ENCODE measurements around the gene P2RY8. TPM values are rescaled to one million over a fixed set of nuclear protein-coding genes. Genes with fewer than 3 reads are reported as not detected.
"Not testable (repeated sequence)": the region's sequence is repeated elsewhere in the genome, so short reads cannot be mapped to it uniquely, and the experiment has no call there.

P2RY8 gene
- total RNA-seq, 1 donor from 2014 or later = 0.17 TPM

- DNase-seq = no peak
Observed at GRCh38 chrX:1485033-1485432, 52.0 kb downstream of the P2RY8 start.

GRCh38 chrX:1484638-1485019 is 52.4 kb downstream of the P2RY8 start:
- no peak for DNase-seq

GRCh38 chrX:1483843-1484637 is 52.9 kb downstream of the P2RY8 start:
- no peak for DNase-seq

- not testable (repeated sequence) for DNase-seq
Observed at GRCh38 chrX:1482530-1482928, 54.5 kb downstream of the P2RY8 start.

GRCh38 chrX:1481636-1482529 is 55.1 kb downstream of the P2RY8 start:
- DNase-seq = peak; percentile 90

GRCh38 chrX:1480082-1480785 is 56.8 kb downstream of the P2RY8 start:
- DNase-seq = peak; percentile 58

GRCh38 chrX:1477801-1478458 is 59.1 kb downstream of the P2RY8 start:
- DNase-seq = no peak

GRCh38 chrX:1477229-1477628 is 59.8 kb downstream of the P2RY8 start:
- DNase-seq = no peak

GRCh38 chrX:1476682-1477081 is 60.3 kb downstream of the P2RY8 start:
- DNase-seq = no peak

GRCh38 chrX:1475881-1476280 is 61.1 kb downstream of the P2RY8 start:
- DNase-seq = no peak

- DNase-seq = no peak
Observed at GRCh38 chrX:1475481-1475880, 61.5 kb downstream of the P2RY8 start.

GRCh38 chrX:1474593-1474992 is 62.4 kb downstream of the P2RY8 start:
- DNase-seq = not testable (repeated sequence)

- no peak for DNase-seq
Observed at GRCh38 chrX:1472975-1473374, 64.0 kb downstream of the P2RY8 start.

GRCh38 chrX:1468250-1468772 is 68.7 kb downstream of the P2RY8 start:
- DNase-seq = no peak

- DNase-seq = no peak
Observed at GRCh38 chrX:1466971-1467561, 69.9 kb downstream of the P2RY8 start.

- no peak for DNase-seq
Observed at GRCh38 chrX:1466232-1466661, 70.7 kb downstream of the P2RY8 start.

GRCh38 chrX:1465286-1466231 is 71.4 kb downstream of the P2RY8 start:
- no peak for DNase-seq

- no peak for DNase-seq
Observed at GRCh38 chrX:1464971-1465285, 72.1 kb downstream of the P2RY8 start.

- no peak for DNase-seq
Observed at GRCh38 chrX:1464041-1464970, 72.7 kb downstream of the P2RY8 start.

GRCh38 chrX:1463581-1463980 is 73.4 kb downstream of the P2RY8 start:
- DNase-seq = no peak

All from dermis blood vessel endothelial cell (primary cell).